HCT116 (cell line): ENCODE measurements around the gene THEMIS. TPM values are rescaled to one million over a fixed set of nuclear protein-coding genes. Genes with fewer than 3 reads are reported as not detected.

Experiments used
- ATAC-seq: fragments of 200-7000 bp; cut with Tn5 transposase; 2 replicates; pipeline ENCODE4 v1.9.1; 2020; ENCODE audit warnings: mild to moderate bottlenecking, moderate library complexity
- BruUV-seq: library from RNA; stranded (reverse); fragments of 400-500 nt; replicated peaks from 2 replicates; lab custom pipeline; 2021; lab: Mats Ljungman, UMichigan
- CTCF ChIA-PET: fragments of 300-600 bp; sonication (Branson Sonifier 250); formaldehyde crosslinking; loops from one replicate; lab custom pipeline; 2021; ENCODE audit warnings: antibody characterized with exemption; lab: Charles Lee
- POLR2A ChIA-PET: fragments of 300-600, 350-600 bp; sonication (Branson Sonifier 250); formaldehyde crosslinking; loops from one replicate; lab custom pipeline; 2021; ENCODE audit warnings: antibody characterized with exemption; lab: Charles Lee
- RAD21 ChIA-PET, 2 experiments: fragments of 300-600 bp; sonication (Branson Sonifier 250); formaldehyde crosslinking; loops; one replicate each; lab custom pipeline; 2023; ENCODE audit warnings: low total read pairs in 2 of 2; ENCODE audit not compliant: uncharacterized antibody in 2 of 2, unreplicated experiment in 2 of 2, low non-redundant PET in 1 of 2; lab: Charles Lee
- DNase-seq: peaks from one replicate; pipeline ENCODE4 v3.0.0-alpha.2; 2010; ENCODE audit warnings: low read depth, low spot score
- H2AFZ ChIP-seq: fragments of 200-600 bp; shearing (Covaris generic), sonication (generic); 2 replicates; pipeline ENCODE4 v1.6.1; 2017; ENCODE audit warnings: low read depth, mixed run types, mixed read lengths, antibody characterized with exemption, low read length; ENCODE audit not compliant: poor library complexity, severe bottlenecking
- H3K27ac ChIP-seq: 2 replicates; pipeline ENCODE4 v1.5.1; 2012; ENCODE audit warnings: low read depth, low read length
- H3K27me3 ChIP-seq: fragments of 200-600 bp; sonication (generic); 2 replicates; pipeline ENCODE4 v1.6.1; 2016; ENCODE audit warnings: mixed run types, low read length, mixed read lengths; ENCODE audit not compliant: insufficient read depth
- H3K36me3 ChIP-seq, 2 experiments: fragments of 200-500 bp in 1 of 2; fragments of 200-600 bp in 1 of 2; sonication (Bioruptor generic) in 1 of 2; sonication (generic) in 1 of 2; 2 replicates each; pipeline versions ENCODE4 v1.5.1 to v1.6.1; 2014 to 2016; ENCODE audit warnings: low read length in 2 of 2, inconsistent platforms in 1 of 2, mixed read lengths in 1 of 2, mixed run types in 1 of 2; ENCODE audit not compliant: insufficient read depth in 2 of 2, control insufficient read depth in 1 of 2
- H3K4me1 ChIP-seq, 2 experiments: fragments of 200-600 bp in 1 of 2; sonication (generic) in 1 of 2; 2 replicates each; pipeline versions ENCODE4 v1.5.1 to v1.6.1; 2012 to 2017; ENCODE audit warnings: low read length in 2 of 2, inconsistent platforms in 1 of 2, mild to moderate bottlenecking in 1 of 2, mixed read lengths in 1 of 2, mixed run types in 1 of 2, moderate library complexity in 1 of 2; ENCODE audit not compliant: insufficient read depth in 2 of 2, control insufficient read depth in 1 of 2
- H3K4me2 ChIP-seq: fragments of 200-600 bp; sonication (generic); 2 replicates; pipeline ENCODE4 v1.6.1; 2017; ENCODE audit warnings: mixed run types, low read length, mixed read lengths
- H3K4me3 ChIP-seq, 2 experiments: fragments of 200-600 bp in 1 of 2; sonication (generic) in 1 of 2; replicated peaks in 1 of 2; 2 replicates each; pipeline ENCODE4 v1.5.1; 2011 to 2016; ENCODE audit warnings: low read length in 2 of 2, control low read depth in 1 of 2, low read depth in 1 of 2, mild to moderate bottlenecking in 1 of 2, mixed read lengths in 1 of 2, mixed run types in 1 of 2
- H3K79me2 ChIP-seq: fragments of 200-600 bp; sonication (generic); 2 replicates; pipeline ENCODE4 v1.6.1; 2017; ENCODE audit warnings: mild to moderate bottlenecking, mixed run types, low read length, moderate library complexity, mixed read lengths; ENCODE audit not compliant: insufficient read depth
- H3K9ac ChIP-seq: fragments of 200-600 bp; sonication (generic); 2 replicates; pipeline ENCODE4 v1.6.1; 2016; ENCODE audit warnings: low read length, mixed read lengths
- H3K9me2 ChIP-seq: fragments of 200-600 bp; sonication (generic), shearing (Covaris generic); 2 replicates; pipeline ENCODE4 v1.6.1; 2017; ENCODE audit warnings: mixed run types, mild to moderate bottlenecking, moderate library complexity; ENCODE audit not compliant: insufficient read depth
- H3K9me3 ChIP-seq, 2 experiments: fragments of 200-500 bp in 1 of 2; fragments of 200-600 bp in 1 of 2; sonication (Bioruptor generic) in 1 of 2; sonication (generic) in 1 of 2; 2 replicates each; pipeline ENCODE4 v1.6.1; 2014 to 2017; ENCODE audit warnings: low read length in 2 of 2, mixed read lengths in 2 of 2, inconsistent platforms in 1 of 2, low read depth in 1 of 2, mild to moderate bottlenecking in 1 of 2, mixed run types in 1 of 2, moderate library complexity in 1 of 2; ENCODE audit not compliant: control insufficient read depth in 1 of 2, insufficient read depth in 1 of 2
- H4K20me1 ChIP-seq: fragments of 200-600 bp; sonication (generic), shearing (Covaris generic); 2 replicates; pipeline ENCODE4 v1.6.1; 2017; ENCODE audit warnings: mixed run types, mild to moderate bottlenecking, moderate library complexity; ENCODE audit not compliant: insufficient read depth
- ATF3 ChIP-seq: IDR thresholded peaks from 2 replicates; pipeline ENCODE4 v1.6.1; 2012
- CBX3 ChIP-seq: IDR thresholded peaks from 2 replicates; pipeline ENCODE4 v1.6.1; 2012; ENCODE audit warnings: low read depth
- CEBPB ChIP-seq: IDR thresholded peaks from 2 replicates; pipeline ENCODE4 v1.6.1; 2012; ENCODE audit warnings: low read depth
- EGR1 ChIP-seq: IDR thresholded peaks from 2 replicates; pipeline ENCODE4 v1.6.1; 2012; ENCODE audit warnings: low read depth
- EZH2 ChIP-seq: fragments of 200-600 bp; sonication (generic); IDR thresholded peaks from 2 replicates; pipeline ENCODE4 v1.6.1; 2017; ENCODE audit warnings: antibody characterized with exemption, mixed run types
- EZH2phosphoT487 ChIP-seq: fragments of 200-600 bp; IDR thresholded peaks from 2 replicates; pipeline ENCODE4 v1.6.1; 2018; ENCODE audit warnings: antibody characterized with exemption, borderline replicate concordance
- POLR2A ChIP-seq: IDR thresholded peaks from 2 replicates; pipeline ENCODE4 v1.7.0; 2011; ENCODE audit warnings: borderline replicate concordance; ENCODE audit not compliant: insufficient read depth, insufficient read length; ENCODE audit errors: extremely low read depth
- POLR2AphosphoS5 ChIP-seq: IDR thresholded peaks from 2 replicates; pipeline ENCODE4 v1.6.1; 2011; ENCODE audit warnings: mild to moderate bottlenecking, low read depth, low read length, moderate library complexity
- RAD21 ChIP-seq: IDR thresholded peaks from 2 replicates; pipeline ENCODE4 v1.6.1; 2012; ENCODE audit warnings: low read depth, mild to moderate bottlenecking
- SIN3A ChIP-seq: IDR thresholded peaks from 2 replicates; pipeline ENCODE4 v1.6.1; 2012; ENCODE audit warnings: low read depth
- SRF ChIP-seq: IDR thresholded peaks from 2 replicates; pipeline ENCODE4 v1.6.1; 2012; ENCODE audit warnings: low read depth
- YY1 ChIP-seq: IDR thresholded peaks from 2 replicates; pipeline ENCODE4 v1.6.1; 2011; ENCODE audit warnings: low read length, low read depth, moderate library complexity, mild to moderate bottlenecking; ENCODE audit not compliant: insufficient replicate concordance; ENCODE audit errors: extremely low read depth
- ZBTB33 ChIP-seq: IDR thresholded peaks from 2 replicates; pipeline ENCODE4 v1.6.1; 2011; ENCODE audit warnings: mild to moderate bottlenecking, low read length, moderate library complexity; ENCODE audit not compliant: insufficient replicate concordance; ENCODE audit errors: extremely low read depth
- ZFX ChIP-seq: fragments of 450-650 bp; IDR thresholded peaks from 2 replicates; pipeline ENCODE4 v1.6.1; 2017
- intact Hi-C: fragments of 100-400 bp; cut with micrococcal nuclease; formaldehyde crosslinking; loops from 2 replicates; pipeline ENCODE4 v1.10.0; 2022
- total RNA-seq: library from RNA; stranded (reverse); gene quantifications from one replicate; pipeline ENCODE4 v1.2.1, GENCODE V29; 2021; ENCODE audit not compliant: unreplicated experiment
- TF ChIP-seq, protein P1 (sequence below): IDR thresholded peaks from 2 replicates; pipeline ENCODE4 v1.6.1; 2012

THEMIS gene
- total RNA-seq, 1 experiment from 2014 or later, result 0.20 TPM

- POLR2A ChIA-PET, result no interaction called here
- H2AFZ ChIP-seq, result no peak overlapping the region
- BruUV-seq, result no TSS peak
- DNase-seq (no peak), ATAC-seq (no peak)
- CTCF ChIA-PET, result no interaction called here
- intact Hi-C loops, result no loop called here
- H3K9me3 ChIP-seq, result no peaks in the 10 kb centered on the region
- TF ChIP-seq EZH2 (no peak), EZH2phosphoT487 (no peak), CBX3 (no peak), ATF3 (no peak), POLR2A (no peak)
- TF ChIP-seq, protein P1, sequence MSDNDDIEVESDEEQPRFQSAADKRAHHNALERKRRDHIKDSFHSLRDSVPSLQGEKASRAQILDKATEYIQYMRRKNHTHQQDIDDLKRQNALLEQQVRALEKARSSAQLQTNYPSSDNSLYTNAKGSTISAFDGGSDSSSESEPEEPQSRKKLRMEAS, result no peak
- H3K27ac ChIP-seq, result no peak overlapping the region
- H3K4me3 ChIP-seq, result no peak overlapping the region
- RAD21 ChIA-PET, result no interaction called here
- no peaks in the 10 kb centered on the region for H3K9me2 ChIP-seq
- H3K36me3 ChIP-seq, result no peaks in the 10 kb centered on the region
- no peak overlapping the region for H3K4me2 ChIP-seq
- H4K20me1 ChIP-seq, result no peaks in the 10 kb centered on the region
- no peaks in the 10 kb centered on the region for H3K27me3 ChIP-seq
- H3K9ac ChIP-seq, result no peak overlapping the region
- no peaks in the 10 kb centered on the region for H3K4me1 ChIP-seq
- H3K79me2 ChIP-seq, result no peaks in the 10 kb centered on the region
Observed at GRCh38 chr6:127877231-127877630, 23.6 kb downstream of the THEMIS start.

GRCh38 chr6:127869772-127870404 is 31.0 kb downstream of the THEMIS start:
- Histone ChIP-seq H3K9me2 (no peaks in the 10 kb centered on the region; the same call in 1 of the 2 replicates), H3K27me3 (no peaks in the 10 kb centered on the region), H4K20me1 (no peaks in the 10 kb centered on the region), H3K27ac (no peak overlapping the region), H3K9ac (no peak overlapping the region), H3K9me3 (no peaks in the 10 kb centered on the region), H3K4me1 (no peaks in the 10 kb centered on the region), H2AFZ (no peak overlapping the region), H3K36me3 (no peaks in the 10 kb centered on the region), H3K4me3 (no peak overlapping the region), H3K79me2 (no peaks in the 10 kb centered on the region), H3K4me2 (no peak overlapping the region)
- ChIA-PET RAD21 (no interaction called here), POLR2A (no interaction called here), CTCF (no interaction called here)
- intact Hi-C loops, result no loop called here
- ATAC-seq, result no peak
- DNase-seq, result no peak
- BruUV-seq, result no TSS peak
- TF ChIP-seq, protein P1, result no peak
- TF ChIP-seq ZFX (no peak), ATF3 (no peak), POLR2AphosphoS5 (no peak), EGR1 (no peak), CBX3 (no peak), YY1 (no peak), SRF (no peak), SIN3A (no peak), ZBTB33 (no peak), CEBPB (no peak), RAD21 (no peak)
